HEK293 (cell line): ENCODE measurements around the gene ASIC3.

Experiments
- GLIS1 ChIP-seq: fragments of 450-650 bp; formaldehyde crosslinking; IDR thresholded peaks from 2 replicates; pipeline ENCODE4 v1.5.1; 2016; ENCODE audit warnings: missing biosample characterization, missing genetic modification characterization
- SETDB1 ChIP-seq: IDR thresholded peaks from one replicate; pipeline ENCODE4 v1.6.1; 2017; ENCODE audit warnings: mild to moderate bottlenecking, low read length, moderate library complexity, mixed read lengths; ENCODE audit not compliant: insufficient read length
- YY1 ChIP-seq: fragments of 450-650 bp; formaldehyde crosslinking; IDR thresholded peaks from 2 replicates; pipeline ENCODE4 v1.5.1; 2018; ENCODE audit warnings: missing biosample characterization, missing genetic modification characterization
- ZNF23 ChIP-seq: fragments of 450-650 bp; formaldehyde crosslinking; IDR thresholded peaks from 2 replicates; pipeline ENCODE4 v1.5.1; 2016; ENCODE audit warnings: missing biosample characterization, missing genetic modification characterization, borderline replicate concordance
- ZNF239 ChIP-seq: fragments of 450-650 bp; formaldehyde crosslinking; IDR thresholded peaks from 2 replicates; pipeline ENCODE4 v1.5.1; 2016; ENCODE audit warnings: missing biosample characterization, missing genetic modification characterization
- TF ChIP-seq, protein P1 (sequence below): fragments of 450-650 bp; formaldehyde crosslinking; IDR thresholded peaks from 2 replicates; pipeline ENCODE4 v1.5.1; 2016; ENCODE audit warnings: missing biosample characterization, missing genetic modification characterization
- TF ChIP-seq, protein P2 (sequence below): fragments of 450-650 bp; formaldehyde crosslinking; IDR thresholded peaks from 2 replicates; pipeline ENCODE4 v1.5.1; 2016; ENCODE audit warnings: missing biosample characterization, missing genetic modification characterization
- TF ChIP-seq, protein P3 (sequence below): fragments of 450-650 bp; formaldehyde crosslinking; IDR thresholded peaks from 2 replicates; pipeline ENCODE4 v1.5.1; 2016; ENCODE audit warnings: missing biosample characterization, missing genetic modification characterization, borderline replicate concordance
- TF ChIP-seq, protein P4 (sequence below): fragments of 450-650 bp; formaldehyde crosslinking; IDR thresholded peaks from 2 replicates; pipeline ENCODE4 v1.5.1; 2016; ENCODE audit warnings: missing biosample characterization, missing genetic modification characterization

DNA sequence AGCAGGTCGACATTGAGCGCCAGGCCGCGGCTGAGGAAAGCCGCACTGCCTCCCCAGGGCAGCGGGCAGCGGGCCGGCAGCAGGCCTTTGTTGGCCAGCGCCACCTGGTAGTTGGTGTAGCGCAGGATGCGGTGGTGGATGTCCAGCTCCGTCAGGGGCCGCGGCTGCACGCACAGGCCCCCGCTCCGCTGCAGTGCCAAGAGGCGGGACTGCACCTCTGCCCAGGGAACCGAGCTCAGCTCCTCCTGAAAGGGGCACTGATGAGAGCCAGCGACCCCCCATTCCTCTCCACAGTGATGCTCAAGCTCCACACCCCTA is 29.2 kb upstream of the ASIC3 start:
- TF ChIP-seq YY1 = no peak
- TF ChIP-seq, protein P1, sequence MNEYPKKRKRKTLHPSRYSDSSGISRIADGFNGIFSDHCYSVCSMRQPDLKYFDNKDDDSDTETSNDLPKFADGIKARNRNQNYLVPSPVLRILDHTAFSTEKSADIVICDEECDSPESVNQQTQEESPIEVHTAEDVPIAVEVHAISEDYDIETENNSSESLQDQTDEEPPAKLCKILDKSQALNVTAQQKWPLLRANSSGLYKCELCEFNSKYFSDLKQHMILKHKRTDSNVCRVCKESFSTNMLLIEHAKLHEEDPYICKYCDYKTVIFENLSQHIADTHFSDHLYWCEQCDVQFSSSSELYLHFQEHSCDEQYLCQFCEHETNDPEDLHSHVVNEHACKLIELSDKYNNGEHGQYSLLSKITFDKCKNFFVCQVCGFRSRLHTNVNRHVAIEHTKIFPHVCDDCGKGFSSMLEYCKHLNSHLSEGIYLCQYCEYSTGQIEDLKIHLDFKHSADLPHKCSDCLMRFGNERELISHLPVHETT (tag by site-specific recombination) = no peak
- TF ChIP-seq, protein P2, sequence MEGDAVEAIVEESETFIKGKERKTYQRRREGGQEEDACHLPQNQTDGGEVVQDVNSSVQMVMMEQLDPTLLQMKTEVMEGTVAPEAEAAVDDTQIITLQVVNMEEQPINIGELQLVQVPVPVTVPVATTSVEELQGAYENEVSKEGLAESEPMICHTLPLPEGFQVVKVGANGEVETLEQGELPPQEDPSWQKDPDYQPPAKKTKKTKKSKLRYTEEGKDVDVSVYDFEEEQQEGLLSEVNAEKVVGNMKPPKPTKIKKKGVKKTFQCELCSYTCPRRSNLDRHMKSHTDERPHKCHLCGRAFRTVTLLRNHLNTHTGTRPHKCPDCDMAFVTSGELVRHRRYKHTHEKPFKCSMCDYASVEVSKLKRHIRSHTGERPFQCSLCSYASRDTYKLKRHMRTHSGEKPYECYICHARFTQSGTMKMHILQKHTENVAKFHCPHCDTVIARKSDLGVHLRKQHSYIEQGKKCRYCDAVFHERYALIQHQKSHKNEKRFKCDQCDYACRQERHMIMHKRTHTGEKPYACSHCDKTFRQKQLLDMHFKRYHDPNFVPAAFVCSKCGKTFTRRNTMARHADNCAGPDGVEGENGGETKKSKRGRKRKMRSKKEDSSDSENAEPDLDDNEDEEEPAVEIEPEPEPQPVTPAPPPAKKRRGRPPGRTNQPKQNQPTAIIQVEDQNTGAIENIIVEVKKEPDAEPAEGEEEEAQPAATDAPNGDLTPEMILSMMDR (tag by site-specific recombination) = no peak
- TF ChIP-seq ZNF23 (tag by site-specific recombination) = no peak
- no peak for TF ChIP-seq GLIS1 (tag by site-specific recombination)
- TF ChIP-seq SETDB1 = no peak
- TF ChIP-seq, protein P3, sequence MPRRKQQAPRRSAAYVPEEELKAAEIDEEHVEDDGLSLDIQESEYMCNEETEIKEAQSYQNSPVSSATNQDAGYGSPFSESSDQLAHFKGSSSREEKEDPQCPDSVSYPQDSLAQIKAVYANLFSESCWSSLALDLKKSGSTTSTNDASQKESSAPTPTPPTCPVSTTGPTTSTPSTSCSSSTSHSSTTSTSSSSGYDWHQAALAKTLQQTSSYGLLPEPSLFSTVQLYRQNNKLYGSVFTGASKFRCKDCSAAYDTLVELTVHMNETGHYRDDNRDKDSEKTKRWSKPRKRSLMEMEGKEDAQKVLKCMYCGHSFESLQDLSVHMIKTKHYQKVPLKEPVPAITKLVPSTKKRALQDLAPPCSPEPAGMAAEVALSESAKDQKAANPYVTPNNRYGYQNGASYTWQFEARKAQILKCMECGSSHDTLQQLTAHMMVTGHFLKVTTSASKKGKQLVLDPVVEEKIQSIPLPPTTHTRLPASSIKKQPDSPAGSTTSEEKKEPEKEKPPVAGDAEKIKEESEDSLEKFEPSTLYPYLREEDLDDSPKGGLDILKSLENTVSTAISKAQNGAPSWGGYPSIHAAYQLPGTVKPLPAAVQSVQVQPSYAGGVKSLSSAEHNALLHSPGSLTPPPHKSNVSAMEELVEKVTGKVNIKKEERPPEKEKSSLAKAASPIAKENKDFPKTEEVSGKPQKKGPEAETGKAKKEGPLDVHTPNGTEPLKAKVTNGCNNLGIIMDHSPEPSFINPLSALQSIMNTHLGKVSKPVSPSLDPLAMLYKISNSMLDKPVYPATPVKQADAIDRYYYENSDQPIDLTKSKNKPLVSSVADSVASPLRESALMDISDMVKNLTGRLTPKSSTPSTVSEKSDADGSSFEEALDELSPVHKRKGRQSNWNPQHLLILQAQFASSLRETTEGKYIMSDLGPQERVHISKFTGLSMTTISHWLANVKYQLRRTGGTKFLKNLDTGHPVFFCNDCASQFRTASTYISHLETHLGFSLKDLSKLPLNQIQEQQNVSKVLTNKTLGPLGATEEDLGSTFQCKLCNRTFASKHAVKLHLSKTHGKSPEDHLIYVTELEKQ (tag by site-specific recombination) = no peak
- TF ChIP-seq, protein P4, sequence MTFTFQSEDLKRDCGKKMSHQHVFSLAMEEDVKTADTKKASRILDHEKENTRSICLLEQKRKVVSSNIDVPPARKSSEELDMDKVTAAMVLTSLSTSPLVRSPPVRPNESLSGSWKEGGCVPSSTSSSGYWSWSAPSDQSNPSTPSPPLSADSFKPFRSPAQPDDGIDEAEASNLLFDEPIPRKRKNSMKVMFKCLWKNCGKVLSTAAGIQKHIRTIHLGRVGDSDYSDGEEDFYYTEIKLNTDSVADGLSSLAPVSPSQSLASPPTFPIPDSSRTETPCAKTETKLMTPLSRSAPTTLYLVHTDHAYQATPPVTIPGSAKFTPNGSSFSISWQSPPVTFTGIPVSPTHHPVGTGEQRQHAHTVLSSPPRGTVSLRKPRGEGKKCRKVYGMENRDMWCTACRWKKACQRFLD = no peak
- TF ChIP-seq ZNF239 = no peak
